HepG2 (cell line): Measurements from ENCODE around the gene WDR27. TPM values are rescaled to one million over a fixed set of nuclear protein-coding genes. Genes with fewer than 3 reads are reported as not detected.

Source experiments
- CSRNP2 ChIP-seq: sonication (generic); formaldehyde crosslinking; conservative IDR thresholded peaks from 2 replicates; pipeline ENCODE4 v1.8.0; 2022; ENCODE audit warnings: low read depth, missing genetic modification reagents
- EP300 ChIP-seq, 3 experiments: sonication (generic) in 1 of 3; formaldehyde crosslinking in 1 of 3; IDR thresholded peaks; 2 replicates each; pipeline versions ENCODE4 v1.5.1 to v1.6.1; 2011 to 2020; ENCODE audit warnings: low read depth in 2 of 3, low read length in 2 of 3, borderline replicate concordance in 1 of 3, improper control_type of control experiment in 1 of 3, mild to moderate bottlenecking in 1 of 3, missing genetic modification reagents in 1 of 3, moderate library complexity in 1 of 3
- GRHL1 ChIP-seq: sonication (generic); formaldehyde crosslinking; conservative IDR thresholded peaks from 2 replicates; pipeline ENCODE4 v1.8.0; 2022; ENCODE audit warnings: missing genetic modification reagents
- MYPOP ChIP-seq: sonication (generic); formaldehyde crosslinking; IDR thresholded peaks from 2 replicates; pipeline ENCODE4 v1.8.1; 2023; ENCODE audit warnings: mild to moderate bottlenecking, moderate library complexity, missing genetic modification reagents
- NFRKB ChIP-seq: fragments of 450-650 bp; IDR thresholded peaks from 2 replicates; pipeline ENCODE4 v1.6.1; 2017
- POLR2A ChIP-seq, 2 experiments: IDR thresholded peaks; 2 replicates each; pipeline ENCODE4 v1.6.1; 2011; ENCODE audit warnings: low read depth in 2 of 2, low read length in 2 of 2, mild to moderate bottlenecking in 1 of 2, moderate library complexity in 1 of 2; ENCODE audit not compliant: insufficient read depth in 1 of 2
- RXRA ChIP-seq: sonication (generic); formaldehyde crosslinking; IDR thresholded peaks from 2 replicates; pipeline ENCODE4 v1.5.1; 2020; ENCODE audit warnings: missing genetic modification reagents
- SNAI1 ChIP-seq: sonication (generic); formaldehyde crosslinking; IDR thresholded peaks from 2 replicates; pipeline ENCODE4 v1.5.0; 2020; ENCODE audit warnings: mild to moderate bottlenecking, missing genetic modification reagents, borderline replicate concordance
- SOX6 ChIP-seq, 2 experiments: fragments of 450-650 bp in 1 of 2; sonication (generic) in 1 of 2; formaldehyde crosslinking in 1 of 2; IDR thresholded peaks; 2 replicates each; pipeline versions ENCODE4 v1.4.0 to v1.6.1; 2017 to 2020; ENCODE audit warnings: antibody characterized with exemption in 1 of 2, mild to moderate bottlenecking in 1 of 2, missing genetic modification reagents in 1 of 2
- ZBTB14 ChIP-seq: sonication (generic); formaldehyde crosslinking; IDR thresholded peaks from 2 replicates; pipeline ENCODE4 v1.4.0; 2020; ENCODE audit warnings: missing genetic modification reagents
- ZBTB38 ChIP-seq: sonication (generic); formaldehyde crosslinking; IDR thresholded peaks from 2 replicates; pipeline ENCODE4 v1.5.1; 2020; ENCODE audit warnings: mild to moderate bottlenecking, missing genetic modification reagents
- ZFAT ChIP-seq: sonication (generic); formaldehyde crosslinking; conservative IDR thresholded peaks from 2 replicates; pipeline ENCODE4 v1.8.1; 2023; ENCODE audit warnings: missing genetic modification reagents, inconsistent platforms
- ZNF10 ChIP-seq: sonication (generic); formaldehyde crosslinking; IDR thresholded peaks from 2 replicates; pipeline ENCODE4 v1.4.0; 2020; ENCODE audit warnings: mild to moderate bottlenecking, low read depth, missing genetic modification reagents, borderline replicate concordance
- ZNF230 ChIP-seq: sonication (generic); formaldehyde crosslinking; IDR thresholded peaks from 2 replicates; pipeline ENCODE4 v1.4.0; 2020; ENCODE audit warnings: mild to moderate bottlenecking, missing genetic modification reagents
- ZNF264 ChIP-seq: sonication (generic); formaldehyde crosslinking; IDR thresholded peaks from 2 replicates; pipeline ENCODE4 v1.4.0; 2020; ENCODE audit warnings: missing genetic modification reagents
- ZNF329 ChIP-seq: sonication (generic); formaldehyde crosslinking; IDR thresholded peaks from 2 replicates; pipeline ENCODE4 v1.9.0; 2021; ENCODE audit warnings: low read depth, mild to moderate bottlenecking, missing genetic modification reagents
- ZNF567 ChIP-seq: sonication (generic); formaldehyde crosslinking; IDR thresholded peaks from 2 replicates; pipeline ENCODE4 v1.8.1; 2023; ENCODE audit warnings: mild to moderate bottlenecking, missing genetic modification reagents, borderline replicate concordance
- ZNF572 ChIP-seq: sonication (generic); formaldehyde crosslinking; IDR thresholded peaks from 2 replicates; pipeline ENCODE4 v1.5.1; 2020; ENCODE audit warnings: mild to moderate bottlenecking, missing genetic modification reagents
- ZNF609 ChIP-seq: sonication (generic); formaldehyde crosslinking; IDR thresholded peaks from 2 replicates; pipeline ENCODE4 v1.4.0; 2020; ENCODE audit warnings: mild to moderate bottlenecking, missing genetic modification reagents, borderline replicate concordance
- ZNF878 ChIP-seq: sonication (generic); formaldehyde crosslinking; IDR thresholded peaks from 2 replicates; pipeline ENCODE4 v1.8.1; 2023; ENCODE audit warnings: mild to moderate bottlenecking, missing genetic modification reagents, moderate library complexity
- polyA plus RNA-seq, 8 experiments: library from polyadenylated mRNA; depleted of rRNA in 3 of 8; stranded (reverse) in 7 of 8; unstranded in 1 of 8; fragments of >200 nt; fragmentation: Illumina TruSeq in 4 of 8; extraction: Trizol in 4 of 8; gene quantifications; 2 replicates each; pipeline versions ENCODE4 v1.2.1 to v1.2.3, GENCODE V29; 2011 to 2016; ENCODE audit warnings: low read depth in 4 of 8, missing spikeins in 1 of 8, mixed read lengths in 1 of 8; ENCODE audit not compliant: insufficient read depth in 1 of 8
- total RNA-seq, 5 experiments: library from RNA; depleted of rRNA; stranded (reverse); fragments of >200 nt; fragmentation: Illumina TruSeq; extraction: Trizol; gene quantifications; 2 replicates each; pipeline ENCODE4 v1.2.3, GENCODE V29; 2016; ENCODE audit warnings: low read depth in 1 of 5

Gene WDR27
- total and polyA plus RNA-seq, 2 of the 13 experiments (the other 11 are each of a cell fraction or from before 2014, with no cell fraction given) = 34.1 to 80.3 TPM

GRCh38 chr6:169702840-169703246 is 1.0 kb upstream of the WDR27 start (continued):
- no peak for TF ChIP-seq ZBTB14 (CRISPR knock-in tag)
- no peak for TF ChIP-seq ZNF264 (CRISPR knock-in tag)
- no peak for TF ChIP-seq NFRKB
- no peak for TF ChIP-seq SNAI1 (CRISPR knock-in tag)
- no peak for TF ChIP-seq POLR2A (IDR thresholded peaks at IDR 0.05; ENCODE audit: insufficient read depth in 1 of 2, low read depth in 2 of 2, low read length in 2 of 2)
- TF ChIP-seq ZNF230 = no peak
- peak; percentile 21; the same call in 1 of the 2 replicates for TF ChIP-seq MYPOP
- TF ChIP-seq GRHL1 = no peak
- TF ChIP-seq ZNF878 = 0 out of 2 replicates have a peak, but pooled peaks have one; percentile 67
- 0 out of 2 replicates have a peak, but pooled peaks have one; percentile 7 for TF ChIP-seq ZNF329 (CRISPR knock-in tag)
- no peak for TF ChIP-seq ZNF572 (CRISPR knock-in tag)
- no peak for TF ChIP-seq RXRA (CRISPR knock-in tag)
- TF ChIP-seq ZBTB38 (CRISPR knock-in tag) = no peak
- no peak for TF ChIP-seq ZFAT (CRISPR knock-in tag)
- TF ChIP-seq CSRNP2 = no peak
- TF ChIP-seq ZNF609 (CRISPR knock-in tag) = no peak
- TF ChIP-seq SOX6 (IDR thresholded peaks at IDR 0.05) = no peak
- TF ChIP-seq SOX6 (CRISPR knock-in tag; IDR thresholded peaks at IDR 0.05) = no peak
- TF ChIP-seq ZNF10 = no peak
- TF ChIP-seq ZNF567 = no peak
- TF ChIP-seq EP300 (IDR thresholded peaks at IDR 0.05; ENCODE audit: low read depth in 2 of 2, low read length in 2 of 2) = no peak
- TF ChIP-seq EP300 (CRISPR knock-in tag; IDR thresholded peaks at IDR 0.05; ENCODE audit: borderline replicate concordance) = no peak
